ENCODE data around the gene LDLRAD4. TPM values are rescaled to one million over a fixed set of nuclear protein-coding genes. Genes with fewer than 3 reads are reported as not detected.

LDLRAD4 gene
- total RNA-seq, 2 experiments from 2014 or later: 34.3 to 35.7 TPM

DNA sequence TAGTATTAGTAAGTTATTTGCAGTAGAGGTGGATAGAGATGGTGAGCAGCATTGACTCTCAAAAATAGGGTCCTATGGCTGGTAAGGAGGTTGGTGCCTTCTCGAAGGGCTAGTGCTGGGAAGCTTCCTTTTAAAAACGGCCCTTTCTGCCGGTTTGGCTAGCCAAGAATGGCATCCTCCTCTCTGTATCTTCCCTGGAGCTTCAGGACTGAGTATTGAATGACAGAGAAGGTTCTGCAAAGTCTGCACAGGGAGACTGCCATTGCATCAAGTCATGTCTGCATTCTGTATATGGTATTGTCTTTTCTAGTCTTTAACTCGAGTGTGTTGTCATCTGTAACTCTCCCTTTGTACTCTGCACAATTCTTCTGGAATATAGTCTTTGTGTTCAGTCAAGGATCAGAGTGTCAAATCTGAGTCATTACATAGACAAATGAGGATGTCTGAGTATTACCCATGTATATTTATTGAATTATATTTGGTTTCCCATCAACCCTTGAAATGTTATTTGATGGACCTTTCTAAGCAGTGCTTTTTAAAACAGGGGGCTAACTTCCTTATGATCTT lies 1.1 kb downstream of the LDLRAD4 start:
- peaks cover 56% of the 10 kb centered on the region for H3K4me1 Mint-ChIP-seq (ENCODE audit: low read depth)
- no peaks in the 10 kb centered on the region for H3K9me3 Mint-ChIP-seq (ENCODE audit: insufficient read depth)
- ATAC-seq (no peak), DNase-seq (no peak)
- POLR2A ChIA-PET: interaction anchor here (0.6 to 1.3 kb wide), 2 partner anchors 62 to 84 kb away, joined by 3 to 4 read pairs; no protein-coding TSS in a partner anchor
- peak overlapping the region; percentile 80 for H3K4me3 Mint-ChIP-seq
- CTCF ChIA-PET: interaction anchor here (0.7 to 2.3 kb wide), 6 partner anchors 47 to 221 kb away, joined by 3 to 9 read pairs (median 3); no protein-coding TSS in a partner anchor
- no peak overlapping the region for H3K27ac Mint-ChIP-seq
- no peaks in the 10 kb centered on the region for H3K36me3 Mint-ChIP-seq (ENCODE audit: low read depth)
- peaks cover 19% of the 10 kb centered on the region for H3K27me3 Mint-ChIP-seq (ENCODE audit: low read depth)

- no peaks in the 10 kb centered on the region for H3K9me3 Mint-ChIP-seq (ENCODE audit: insufficient read depth)
- peaks cover 56% of the 10 kb centered on the region for H3K4me1 Mint-ChIP-seq (ENCODE audit: low read depth)
- CTCF ChIA-PET: interaction anchor here (0.7 to 2.3 kb wide), 4 partner anchors 46 to 409 kb away, joined by 3 to 5 read pairs (median 4); no protein-coding TSS in a partner anchor
- H3K4me3 Mint-ChIP-seq: peak overlapping the region; percentile 80
- peaks cover 16% of the 10 kb centered on the region for H3K27me3 Mint-ChIP-seq (ENCODE audit: low read depth)
- no peak overlapping the region for H3K27ac Mint-ChIP-seq
- ATAC-seq (no peak), DNase-seq (no peak)
- no peaks in the 10 kb centered on the region for H3K36me3 Mint-ChIP-seq (ENCODE audit: low read depth)
- POLR2A ChIA-PET: no interaction called here
These were observed 1.9 kb downstream of the LDLRAD4 start for GRCh38 chr18:13220361-13220991.

DNA sequence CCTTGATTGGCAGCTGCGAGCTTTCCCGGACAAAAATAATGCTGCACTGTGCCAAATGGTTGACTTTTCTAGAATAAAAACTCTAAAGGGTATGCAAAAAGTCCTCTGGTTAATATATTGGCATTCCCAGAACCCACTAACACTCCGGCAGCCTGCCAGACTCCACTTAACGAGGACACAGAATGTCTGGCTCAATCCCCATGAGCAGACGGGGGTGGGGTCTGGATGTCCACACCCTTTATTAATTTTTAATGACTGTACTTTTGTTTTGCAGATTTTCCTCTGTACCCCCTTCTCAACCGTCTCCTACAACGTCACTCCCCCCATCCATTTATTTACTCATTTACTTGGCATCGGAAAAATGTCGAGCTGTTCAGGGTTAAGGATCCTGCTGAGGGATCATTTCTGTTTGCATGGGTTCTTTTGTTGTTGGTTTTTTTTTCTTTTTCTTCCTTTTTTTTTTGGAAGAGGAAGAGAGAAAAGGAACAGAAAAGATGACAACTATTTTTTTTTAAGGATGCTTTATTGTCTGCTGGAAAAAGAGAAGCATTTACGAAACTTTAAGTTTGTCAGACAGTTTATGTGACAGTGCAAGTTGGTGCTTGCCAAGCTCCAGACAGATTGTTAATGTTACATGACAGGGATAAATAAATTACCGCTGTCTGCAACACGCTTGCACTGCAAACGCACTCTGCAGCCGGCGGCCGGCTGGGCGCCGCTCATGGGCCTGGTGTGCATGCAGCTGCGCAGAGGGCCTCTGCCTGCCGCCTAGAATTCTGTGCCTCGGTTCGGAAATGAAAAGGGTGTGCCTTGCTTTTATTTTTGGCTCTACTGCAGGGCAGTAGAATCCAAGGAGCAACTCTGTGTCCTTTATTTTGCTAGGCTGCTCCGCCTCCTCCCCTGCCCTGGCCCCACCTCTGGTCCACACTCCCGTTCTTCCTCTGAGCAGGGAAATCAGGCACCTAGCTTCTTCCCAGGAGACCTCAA lies 3.6 kb downstream of the LDLRAD4 start:
- no peak for ATAC-seq
- Mint-ChIP-seq H3K27ac (no peak overlapping the region), H3K27me3 (ENCODE audit: low read depth) (peaks cover 7% of the 10 kb centered on the region), H3K4me1 (ENCODE audit: low read depth) (peaks cover 46% of the 10 kb centered on the region), H3K4me3 (no peak overlapping the region), H3K9me3 (ENCODE audit: insufficient read depth) (no peaks in the 10 kb centered on the region), H3K36me3 (ENCODE audit: low read depth) (no peaks in the 10 kb centered on the region)
- no peak for DNase-seq
- CTCF ChIA-PET: interaction anchor here (1.1 to 2.1 kb wide), 2 partner anchors 407 to 411 kb away, joined by 3 to 4 read pairs; no protein-coding TSS in a partner anchor
- POLR2A ChIA-PET: interaction anchor here (1.4 kb wide), 1 partner anchor 52 kb away, joined by 3 read pairs; no protein-coding TSS in a partner anchor

DNA sequence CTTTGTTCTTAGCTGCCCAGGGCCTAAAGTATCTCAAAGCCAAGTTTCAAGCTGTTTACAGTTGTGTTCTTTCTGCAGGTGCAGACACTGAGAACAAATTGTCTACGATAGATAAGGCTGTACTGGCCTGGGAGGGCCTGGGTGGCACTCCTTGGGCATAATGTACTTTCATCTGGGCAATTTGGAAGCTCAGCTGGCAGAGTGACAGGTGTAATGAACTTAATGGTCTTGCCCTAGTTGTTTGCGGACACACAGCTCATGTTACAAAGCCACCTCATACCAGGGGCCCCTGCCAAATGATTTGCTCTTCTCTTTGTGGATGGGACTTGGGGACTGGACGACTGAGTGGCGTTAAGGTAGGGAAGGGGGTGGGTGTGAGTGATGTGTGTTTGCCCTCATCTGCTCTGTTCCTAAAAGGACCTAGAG lies 4.3 kb downstream of the LDLRAD4 start:
- ATAC-seq (no peak), DNase-seq (no peak)
- no peaks in the 10 kb centered on the region for H3K9me3 Mint-ChIP-seq (ENCODE audit: insufficient read depth)
- H3K4me1 Mint-ChIP-seq (ENCODE audit: low read depth): peaks cover 46% of the 10 kb centered on the region
- peak overlapping the region; percentile 13 for H3K27ac Mint-ChIP-seq
- H3K36me3 Mint-ChIP-seq (ENCODE audit: low read depth): no peaks in the 10 kb centered on the region
- ChIA-PET CTCF (interaction anchor here (2.1 kb wide), 1 partner anchor 407 kb away, joined by 4 read pairs; no protein-coding TSS in a partner anchor), POLR2A (interaction anchor here (1.4 kb wide), 1 partner anchor 51 kb away, joined by 3 read pairs; no protein-coding TSS in a partner anchor)
- H3K27me3 Mint-ChIP-seq (ENCODE audit: low read depth): peaks cover 7% of the 10 kb centered on the region
- H3K4me3 Mint-ChIP-seq: no peak overlapping the region

DNA sequence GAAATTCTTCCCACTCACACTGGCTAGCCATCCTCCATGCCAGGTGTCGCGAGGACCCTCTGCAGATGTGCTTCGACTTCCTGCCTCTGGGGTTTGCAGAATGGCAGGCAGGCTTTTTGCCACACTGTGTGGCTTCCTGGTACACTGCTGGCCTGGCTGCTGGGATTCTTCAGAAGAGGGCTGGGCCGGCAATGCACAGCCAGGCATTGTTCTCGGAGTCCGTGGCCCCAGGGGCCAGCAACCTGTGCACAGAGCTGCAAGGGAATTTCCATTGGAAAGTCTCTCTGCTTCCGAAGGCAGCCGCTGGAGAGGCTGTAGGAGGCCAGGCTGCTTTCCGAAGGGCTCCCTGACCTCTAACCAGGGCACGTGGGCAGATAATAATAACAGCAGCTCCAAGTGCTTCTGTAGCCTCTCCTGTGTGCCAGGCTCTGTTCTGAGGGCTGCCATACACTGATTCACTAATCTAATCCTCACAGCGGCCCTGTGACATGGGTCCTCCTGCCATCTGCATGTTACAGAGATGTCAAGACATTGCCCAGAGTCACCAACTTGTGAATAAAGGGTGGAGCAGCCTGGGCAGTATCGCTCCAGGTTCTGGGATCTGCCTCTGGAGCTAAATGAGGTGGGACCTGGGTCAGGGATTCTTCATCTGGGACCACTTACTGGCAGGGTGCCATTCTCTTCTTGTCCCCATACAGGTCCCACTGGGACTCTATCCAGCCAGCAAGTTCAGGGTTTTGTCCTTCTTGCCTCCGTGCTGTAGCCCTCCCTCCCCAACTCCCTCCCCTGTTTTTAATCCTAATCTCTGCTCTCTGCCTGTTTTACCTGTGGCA lies 5.0 kb downstream of the LDLRAD4 start:
- H3K36me3 Mint-ChIP-seq (ENCODE audit: low read depth): no peaks in the 10 kb centered on the region
- DNase-seq: no peak
- H3K27me3 Mint-ChIP-seq (ENCODE audit: low read depth): peaks cover 7% of the 10 kb centered on the region
- ChIA-PET POLR2A (interaction anchor here (0.7 to 1.4 kb wide), 3 partner anchors 7 to 192 kb away, joined by 3 read pairs; no protein-coding TSS in a partner anchor), CTCF (no interaction called here)
- no peak for ATAC-seq
- no peaks in the 10 kb centered on the region for H3K9me3 Mint-ChIP-seq (ENCODE audit: insufficient read depth)
- H3K4me1 Mint-ChIP-seq (ENCODE audit: low read depth): peaks cover 46% of the 10 kb centered on the region
- H3K27ac Mint-ChIP-seq: peak overlapping the region; percentile 13
- H3K4me3 Mint-ChIP-seq: no peak overlapping the region

DNA sequence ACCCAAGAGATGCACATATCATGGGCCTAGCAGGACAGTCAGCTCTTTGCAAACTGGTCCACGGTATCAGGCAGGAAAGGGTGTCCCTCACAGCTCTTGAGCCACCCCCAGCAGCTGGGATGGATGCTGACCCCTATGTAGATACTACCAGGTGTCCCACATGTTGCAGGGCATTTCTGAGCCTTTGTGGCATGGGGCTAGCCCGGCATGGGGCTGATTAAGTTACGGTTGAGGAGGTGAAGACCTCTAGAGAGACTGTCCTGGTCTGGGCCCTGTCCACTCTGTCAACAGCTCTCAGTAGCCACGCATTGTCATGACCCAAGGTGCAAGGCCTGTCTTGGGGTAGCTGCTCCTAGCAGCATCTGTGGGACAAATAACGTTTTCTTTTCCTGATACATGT lies 6.7 kb downstream of the LDLRAD4 start:
- ATAC-seq (no peak), DNase-seq (no peak)
- Mint-ChIP-seq H3K27ac (no peak overlapping the region), H3K4me3 (no peak overlapping the region), H3K4me1 (ENCODE audit: low read depth) (peaks cover 29% of the 10 kb centered on the region), H3K27me3 (ENCODE audit: low read depth) (peaks cover under 1% of the 10 kb centered on the region), H3K9me3 (ENCODE audit: insufficient read depth) (no peaks in the 10 kb centered on the region), H3K36me3 (ENCODE audit: low read depth) (no peaks in the 10 kb centered on the region)
- CTCF ChIA-PET: interaction anchor here (1.0 kb wide), 1 partner anchor 9 kb away, joined by 6 read pairs; no protein-coding TSS in a partner anchor
- POLR2A ChIA-PET: no interaction called here

GRCh38 chr18:13226533-13227144 lies 8.1 kb downstream of the LDLRAD4 start:
- peaks cover 18% of the 10 kb centered on the region for H3K4me1 Mint-ChIP-seq (ENCODE audit: low read depth)
- no peaks in the 10 kb centered on the region for H3K27me3 Mint-ChIP-seq (ENCODE audit: low read depth)
- H3K36me3 Mint-ChIP-seq (ENCODE audit: low read depth): no peaks in the 10 kb centered on the region
- H3K4me3 Mint-ChIP-seq: no peak overlapping the region
- ATAC-seq (no peak), DNase-seq (no peak)
- CTCF ChIA-PET: no interaction called here
- H3K27ac Mint-ChIP-seq: no peak overlapping the region
- no peaks in the 10 kb centered on the region for H3K9me3 Mint-ChIP-seq (ENCODE audit: insufficient read depth)
- POLR2A ChIA-PET: no interaction called here

DNA sequence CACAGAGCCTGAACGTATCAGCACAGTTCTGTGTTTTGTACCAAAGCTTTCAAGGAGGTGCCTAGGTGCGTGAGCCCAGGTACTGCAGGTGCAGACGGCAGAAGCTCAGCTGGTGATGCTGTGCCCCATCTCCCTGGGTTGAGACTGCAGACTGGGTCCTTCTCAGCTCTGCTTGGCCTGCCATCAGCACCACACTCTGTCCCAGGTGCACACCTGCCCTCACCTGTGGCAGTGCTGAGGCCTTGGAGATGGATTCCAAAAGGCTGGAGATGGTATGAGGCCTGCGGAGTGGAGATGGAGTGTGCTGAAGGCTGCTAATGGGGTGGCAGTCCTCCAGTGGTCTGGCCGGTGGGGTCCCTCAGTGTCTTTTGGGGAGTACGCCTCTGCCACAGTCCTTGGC lies 9.3 kb downstream of the LDLRAD4 start:
- ChIA-PET CTCF (interaction anchor here (1.0 kb wide), 1 partner anchor 12 kb away, joined by 3 read pairs; no protein-coding TSS in a partner anchor), POLR2A (no interaction called here)
- H3K4me3 Mint-ChIP-seq: no peak overlapping the region
- ATAC-seq: no peak
- H3K27me3 Mint-ChIP-seq (ENCODE audit: low read depth): no peaks in the 10 kb centered on the region
- peaks cover 9% of the 10 kb centered on the region for H3K4me1 Mint-ChIP-seq (ENCODE audit: low read depth)
- no peaks in the 10 kb centered on the region for H3K9me3 Mint-ChIP-seq (ENCODE audit: insufficient read depth)
- H3K36me3 Mint-ChIP-seq (ENCODE audit: low read depth): no peaks in the 10 kb centered on the region
- no peak for DNase-seq
- no peak overlapping the region for H3K27ac Mint-ChIP-seq

GRCh38 chr18:13229001-13229671 lies 10.6 kb downstream of the LDLRAD4 start:
- no peaks in the 10 kb centered on the region for H3K36me3 Mint-ChIP-seq (ENCODE audit: low read depth)
- DNase-seq: no peak
- H3K27me3 Mint-ChIP-seq (ENCODE audit: low read depth): no peaks in the 10 kb centered on the region
- CTCF ChIA-PET: no interaction called here
- H3K9me3 Mint-ChIP-seq (ENCODE audit: insufficient read depth): no peaks in the 10 kb centered on the region
- POLR2A ChIA-PET: no interaction called here
- H3K4me1 Mint-ChIP-seq (ENCODE audit: low read depth): no peaks in the 10 kb centered on the region
- ATAC-seq: no peak
- no peak overlapping the region for H3K4me3 Mint-ChIP-seq
- H3K27ac Mint-ChIP-seq: no peak overlapping the region

DNA sequence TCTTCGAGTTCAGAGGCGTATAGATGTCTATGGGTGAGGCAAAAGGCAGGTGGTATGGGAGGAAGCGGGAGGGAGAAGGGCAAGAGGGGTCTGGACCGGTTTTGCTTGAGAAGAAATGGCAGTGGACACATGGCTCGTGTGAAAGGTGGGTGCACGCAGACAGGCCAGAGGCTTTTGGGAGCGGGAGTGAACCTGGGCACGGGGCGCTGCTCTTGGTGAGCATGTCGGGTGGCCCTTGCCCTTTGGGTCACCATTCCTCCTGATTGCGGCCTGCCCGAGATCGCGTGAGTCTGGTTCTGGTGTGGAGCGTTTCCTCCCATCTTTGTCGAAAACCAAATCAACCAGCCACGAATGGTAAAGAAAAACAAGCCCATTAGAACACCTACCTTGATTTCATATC lies 12.6 kb downstream of the LDLRAD4 start:
- Mint-ChIP-seq H3K9me3 (ENCODE audit: insufficient read depth) (no peaks in the 10 kb centered on the region), H3K27ac (no peak overlapping the region), H3K4me3 (no peak overlapping the region), H3K27me3 (ENCODE audit: low read depth) (no peaks in the 10 kb centered on the region), H3K4me1 (ENCODE audit: low read depth) (no peaks in the 10 kb centered on the region), H3K36me3 (ENCODE audit: low read depth) (no peaks in the 10 kb centered on the region)
- no peak for ATAC-seq
- ChIA-PET CTCF (interaction anchor here (1.2 kb wide), 1 partner anchor 15 kb away, joined by 4 read pairs; no protein-coding TSS in a partner anchor), POLR2A (no interaction called here)
- no peak for DNase-seq

Data from activated CD8-positive, alpha-beta T cell treated with anti-CD3 and anti-CD28 coated beads, Interleukin-2, amount 10 ng/mL, durations not matched to agents 7 days and 5 days (primary cell).